ENCODE data around the gene LDLRAP1. TPM values are rescaled to one million over a fixed set of nuclear protein-coding genes. Genes with fewer than 3 reads are reported as not detected.
A peak's percentile ranks its signal among the peaks of the same experiment; 100 is the strongest.

LDLRAP1 gene
- total and polyA plus RNA-seq, 11 donors: 9.0 to 17.4 (median 13.3) TPM

DNA sequence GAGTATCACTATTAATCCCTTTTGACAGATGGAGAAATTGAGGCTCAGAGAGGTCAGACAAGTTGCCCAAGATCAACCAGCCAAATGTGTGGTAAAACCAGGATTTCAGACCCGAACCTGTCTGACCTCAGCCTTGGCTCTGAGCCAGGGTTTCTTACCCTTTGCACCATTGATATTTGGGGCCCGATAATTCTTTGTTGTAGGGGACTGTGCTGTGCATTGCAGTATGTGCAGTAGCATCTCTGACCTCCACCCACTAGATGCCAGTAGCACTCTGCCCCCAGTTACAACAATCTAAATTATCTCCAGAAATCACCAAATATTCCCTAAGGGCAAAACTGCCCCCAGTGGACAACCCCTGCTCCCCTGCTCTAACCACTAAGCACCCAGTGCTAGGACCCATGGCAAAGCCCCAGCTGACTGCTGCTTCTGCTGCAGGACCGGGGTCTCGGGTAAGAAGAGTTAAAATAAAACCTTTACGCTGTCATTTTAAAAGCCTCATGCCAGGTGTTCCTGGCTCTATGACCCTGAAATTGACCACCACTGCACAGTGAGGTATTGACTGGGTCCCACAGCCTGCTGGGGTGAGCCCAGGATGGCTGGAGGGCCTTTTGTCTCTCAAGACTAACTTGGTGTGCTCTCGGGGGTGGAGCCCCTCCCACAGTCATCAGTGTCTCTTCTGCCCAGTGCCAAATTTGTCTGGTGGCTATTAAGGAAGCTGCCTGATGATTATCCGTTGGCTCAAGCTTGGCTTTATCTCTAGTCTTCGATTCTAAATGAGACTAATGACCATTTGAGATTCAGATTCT lies 67.6 kb downstream of the LDLRAP1 start:
- no peaks in the 10 kb centered on the region for H3K9me3 ChIP-seq
- ATAC-seq: no peak
- H3K4me3 ChIP-seq: no peak overlapping the region
- no peaks in the 10 kb centered on the region for H3K36me3 ChIP-seq
- peaks cover 0 to 22% (median 8%) of the 10 kb centered on the region in 12 donors for H3K4me1 ChIP-seq
- H3K27ac ChIP-seq: no peak overlapping the region
- 52 to 66% (median 56%) methylated on average over 7 to 8 of the region's 8 CpGs for WGBS, 4 donors
- no peak for DNase-seq
- no peaks in the 10 kb centered on the region for H3K27me3 ChIP-seq
- no peak for TF ChIP-seq POLR2A (IDR thresholded peaks at IDR 0.05)
- TF ChIP-seq, protein P1, sequence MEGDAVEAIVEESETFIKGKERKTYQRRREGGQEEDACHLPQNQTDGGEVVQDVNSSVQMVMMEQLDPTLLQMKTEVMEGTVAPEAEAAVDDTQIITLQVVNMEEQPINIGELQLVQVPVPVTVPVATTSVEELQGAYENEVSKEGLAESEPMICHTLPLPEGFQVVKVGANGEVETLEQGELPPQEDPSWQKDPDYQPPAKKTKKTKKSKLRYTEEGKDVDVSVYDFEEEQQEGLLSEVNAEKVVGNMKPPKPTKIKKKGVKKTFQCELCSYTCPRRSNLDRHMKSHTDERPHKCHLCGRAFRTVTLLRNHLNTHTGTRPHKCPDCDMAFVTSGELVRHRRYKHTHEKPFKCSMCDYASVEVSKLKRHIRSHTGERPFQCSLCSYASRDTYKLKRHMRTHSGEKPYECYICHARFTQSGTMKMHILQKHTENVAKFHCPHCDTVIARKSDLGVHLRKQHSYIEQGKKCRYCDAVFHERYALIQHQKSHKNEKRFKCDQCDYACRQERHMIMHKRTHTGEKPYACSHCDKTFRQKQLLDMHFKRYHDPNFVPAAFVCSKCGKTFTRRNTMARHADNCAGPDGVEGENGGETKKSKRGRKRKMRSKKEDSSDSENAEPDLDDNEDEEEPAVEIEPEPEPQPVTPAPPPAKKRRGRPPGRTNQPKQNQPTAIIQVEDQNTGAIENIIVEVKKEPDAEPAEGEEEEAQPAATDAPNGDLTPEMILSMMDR (IDR thresholded peaks at IDR 0.05): peak in 1 of 12 donors; percentile 6
- intact Hi-C loops (cut with DNase I): loop anchor here in 4 of 10 donors (2.0 to 10.0 kb wide), 6 partner anchors 64 to 201 kb away; partner anchors contain the start of gene RHCE (in 1 of the 4)

DNA sequence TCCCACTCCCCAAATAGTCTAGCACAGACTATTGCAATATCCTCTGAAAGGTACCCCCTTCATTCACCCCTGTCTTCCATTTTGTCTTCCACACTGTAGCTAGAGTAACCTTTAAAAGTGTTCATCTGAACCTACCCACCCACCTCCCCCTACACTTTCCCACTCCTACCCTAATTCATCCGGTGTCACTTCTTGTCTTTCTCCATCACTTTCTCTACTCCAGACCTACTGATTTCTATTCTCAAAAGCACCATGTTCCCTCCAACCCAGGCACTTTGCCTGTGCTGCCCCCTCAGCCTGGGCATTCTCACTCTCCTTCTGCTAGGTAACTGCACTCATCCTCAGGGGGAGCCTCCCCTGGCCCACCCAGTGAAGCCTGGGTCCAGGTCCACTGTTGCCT lies 68.4 kb downstream of the LDLRAP1 start:
- Histone ChIP-seq H3K27me3 (no peaks in the 10 kb centered on the region), H3K27ac (no peak overlapping the region), H3K4me1 (peaks cover 0 to 24% (median 11%) of the 10 kb centered on the region in 12 donors), H3K9me3 (no peaks in the 10 kb centered on the region), H3K36me3 (no peaks in the 10 kb centered on the region), H3K4me3 (no peak overlapping the region)
- DNase-seq (no peak), ATAC-seq (no peak)
- no peak for TF ChIP-seq POLR2A (IDR thresholded peaks at IDR 0.05)
- TF ChIP-seq, protein P1 (IDR thresholded peaks at IDR 0.05): no peak
- intact Hi-C loops (cut with DNase I): loop anchor here in 4 of 10 donors (2.0 to 10.0 kb wide), 7 partner anchors 65 to 200 kb away; partner anchors contain the start of gene RHCE (in 1 of the 4)
- 85 to 95% (median 92%) methylated on average over 1 of the region's 1 CpG for WGBS, 4 donors

DNA sequence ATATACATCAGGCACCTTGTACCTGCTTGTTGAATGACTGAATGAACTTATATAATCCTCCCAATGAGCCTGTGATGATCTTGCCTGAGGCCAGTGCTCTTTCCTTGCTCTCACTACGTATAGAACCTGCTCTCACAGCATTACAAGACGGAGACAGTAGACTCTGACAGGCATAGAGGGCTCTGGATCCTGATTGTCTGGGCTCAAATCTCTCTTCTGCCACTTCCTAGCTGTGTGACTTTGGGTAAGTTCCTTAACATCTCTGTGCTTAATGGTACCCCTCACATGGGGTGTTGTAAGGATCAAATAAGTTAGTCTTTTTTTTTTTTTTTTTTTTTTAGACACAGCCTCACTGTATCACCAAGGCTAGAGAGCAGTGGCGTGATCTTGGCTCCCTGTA lies 69.0 kb downstream of the LDLRAP1 start:
- H3K27me3 ChIP-seq: no peaks in the 10 kb centered on the region
- 79 to 95% (median 90%) methylated on average over 3 of the region's 3 CpGs for WGBS, 4 donors
- peaks cover 0 to 24% (median 12%) of the 10 kb centered on the region in 12 donors for H3K4me1 ChIP-seq
- DNase-seq (no peak), ATAC-seq (no peak)
- no peak overlapping the region for H3K4me3 ChIP-seq
- no peaks in the 10 kb centered on the region for H3K36me3 ChIP-seq
- H3K27ac ChIP-seq: no peak overlapping the region
- no peaks in the 10 kb centered on the region for H3K9me3 ChIP-seq
- no peak for TF ChIP-seq POLR2A (IDR thresholded peaks at IDR 0.05)
- TF ChIP-seq, protein P1 (IDR thresholded peaks at IDR 0.05): no peak
- intact Hi-C loops (cut with DNase I): loop anchor here in 4 of 10 donors (2.0 to 10.0 kb wide), 5 partner anchors 65 to 200 kb away; partner anchors contain the start of gene RHCE (in 1 of the 4)

DNA sequence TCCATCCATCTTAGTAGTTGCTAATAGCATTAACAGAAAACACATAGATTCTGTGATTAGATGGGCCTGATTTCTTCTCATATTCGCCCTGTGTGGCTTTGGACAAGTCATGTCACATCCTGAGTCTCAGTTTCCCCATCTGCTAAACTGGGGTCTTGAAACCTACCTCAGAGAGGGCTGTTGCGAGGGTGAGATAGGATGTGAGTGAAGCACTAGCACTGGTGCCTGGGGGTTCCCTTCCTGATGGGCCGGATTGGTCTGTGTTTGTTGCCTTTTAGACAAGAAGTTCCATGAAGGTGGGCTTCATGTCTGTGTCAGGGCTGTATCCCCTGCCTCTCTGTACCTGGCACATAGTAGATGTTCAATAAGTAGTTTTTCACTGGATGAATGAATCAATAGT lies 69.7 kb downstream of the LDLRAP1 start:
- Histone ChIP-seq H3K9me3 (no peaks in the 10 kb centered on the region), H3K36me3 (no peaks in the 10 kb centered on the region), H3K4me3 (no peak overlapping the region), H3K4me1 (peaks cover 0 to 30% (median 17%) of the 10 kb centered on the region in 12 donors), H3K27ac (no peak overlapping the region), H3K27me3 (no peaks in the 10 kb centered on the region)
- DNase-seq (no peak), ATAC-seq (no peak)
- intact Hi-C loops (cut with DNase I): loop anchor here in 4 of 10 donors (2.0 to 10.0 kb wide), 5 partner anchors 66 to 199 kb away; partner anchors contain the start of gene RHCE (in 1 of the 4)
- TF ChIP-seq, protein P1 (IDR thresholded peaks at IDR 0.05): no peak
- TF ChIP-seq POLR2A (IDR thresholded peaks at IDR 0.05): no peak
- WGBS, 4 donors: 91 to 96% (median 95%) methylated on average over 3 of the region's 3 CpGs

All from heart left ventricle (tissue), 16 donors.